Activated gamma-delta T cell treated with Interleukin-2 at 50 U/mL for 16 hours (primary cell): ENCODE measurements around the gene WASF1.
"Not testable (repeated sequence)": the region's sequence is repeated elsewhere in the genome, so short reads cannot be mapped to it uniquely, and the experiment has no call there.

Experiments used
- DNase-seq: peaks from one replicate; pipeline ENCODE4 v3.0.0-alpha.2; 2020

WASF1 gene

GRCh38 chr6:110170081-110170480 lies 9.4 kb downstream of the WASF1 start:
- no peak for DNase-seq

- no peak for DNase-seq
Observed at GRCh38 chr6:110158479-110158878, 21.0 kb downstream of the WASF1 start.

- no peak for DNase-seq
Observed at GRCh38 chr6:110147870-110148269, 31.6 kb downstream of the WASF1 start.

GRCh38 chr6:110140650-110141049 lies 38.8 kb downstream of the WASF1 start:
- DNase-seq, result no peak

GRCh38 chr6:110139052-110139451 lies 40.4 kb downstream of the WASF1 start:
- DNase-seq, result no peak

- no peak for DNase-seq
Observed at GRCh38 chr6:110137924-110138887, 41.3 kb downstream of the WASF1 start.

GRCh38 chr6:110130362-110130761 lies 49.1 kb downstream of the WASF1 start:
- no peak for DNase-seq

- DNase-seq, result no peak
Observed at GRCh38 chr6:110128418-110128817, 51.1 kb downstream of the WASF1 start.

GRCh38 chr6:110125361-110125760 lies 54.1 kb downstream of the WASF1 start:
- DNase-seq, result no peak

GRCh38 chr6:110121655-110122054 lies 57.8 kb downstream of the WASF1 start:
- not testable (repeated sequence) for DNase-seq

GRCh38 chr6:110116258-110116657 lies 63.2 kb downstream of the WASF1 start:
- no peak for DNase-seq

- DNase-seq, result no peak
Observed at GRCh38 chr6:110114004-110114403, 65.5 kb downstream of the WASF1 start.

- DNase-seq, result no peak
Observed at GRCh38 chr6:110105296-110105695, 74.2 kb downstream of the WASF1 start.

GRCh38 chr6:110103260-110103659 lies 76.2 kb downstream of the WASF1 start:
- no peak for DNase-seq

- DNase-seq, result no peak
Observed at GRCh38 chr6:110102411-110102810, 77.1 kb downstream of the WASF1 start.

- no peak for DNase-seq
Observed at GRCh38 chr6:110101885-110102284, 77.6 kb downstream of the WASF1 start.

GRCh38 chr6:110098511-110099116 lies 80.9 kb downstream of the WASF1 start:
- no peak for DNase-seq

GRCh38 chr6:110097443-110097842 lies 82.0 kb downstream of the WASF1 start:
- DNase-seq, result no peak

GRCh38 chr6:110095935-110096334 lies 83.5 kb downstream of the WASF1 start:
- DNase-seq, result no peak

- no peak for DNase-seq
Observed at GRCh38 chr6:110095101-110095500, 84.4 kb downstream of the WASF1 start.

GRCh38 chr6:110093981-110094380 lies 85.5 kb downstream of the WASF1 start:
- DNase-seq, result no peak

GRCh38 chr6:110090876-110091275 lies 88.6 kb downstream of the WASF1 start:
- DNase-seq, result no peak

GRCh38 chr6:110089323-110089722 lies 90.1 kb downstream of the WASF1 start:
- no peak for DNase-seq

- DNase-seq, result no peak
Observed at GRCh38 chr6:110085285-110085684, 94.2 kb downstream of the WASF1 start.
